GM23338 (cell line): ENCODE data around the gene KDR. TPM values are rescaled to one million over a fixed set of nuclear protein-coding genes. Genes with fewer than 3 reads are reported as not detected.

ENCODE experiments used
- ATAC-seq: fragments of 200-7000 bp; cut with Tn5 transposase; 3 replicates; pipeline ENCODE4 v1.9.1; 2020
- DNase-seq: peaks from one replicate; pipeline ENCODE4 v3.0.0-alpha.2; 2015; ENCODE audit warnings: low spot score
- H2AFZ ChIP-seq: fragments of 200-600 bp; sonication (generic); 2 replicates; pipeline ENCODE4 v1.8.0; 2016; ENCODE audit warnings: antibody characterized with exemption, mild to moderate bottlenecking, moderate library complexity
- H3F3A ChIP-seq: fragments of 200-600 bp; sonication (generic); replicated peaks from 2 replicates; pipeline ENCODE4 v1.8.0; 2017; ENCODE audit warnings: antibody characterized with exemption, mixed run types, low read depth
- H3K27ac ChIP-seq: fragments of 200-600 bp; sonication (generic); 2 replicates; pipeline ENCODE4 v1.6.1; 2016; ENCODE audit warnings: low read depth
- H3K27me3 ChIP-seq: fragments of 200-600 bp; sonication (generic); 2 replicates; pipeline ENCODE4 v1.8.0; 2016; ENCODE audit warnings: mild to moderate bottlenecking, mixed run types, moderate library complexity; ENCODE audit not compliant: insufficient read depth
- H3K36me3 ChIP-seq: fragments of 200-600 bp; sonication (generic); 2 replicates; pipeline ENCODE4 v1.8.0; 2016; ENCODE audit warnings: mild to moderate bottlenecking; ENCODE audit not compliant: insufficient read depth
- H3K4me1 ChIP-seq: fragments of 200-600 bp; sonication (generic); 2 replicates; pipeline ENCODE4 v1.8.0; 2016; ENCODE audit warnings: mild to moderate bottlenecking, moderate library complexity; ENCODE audit not compliant: insufficient read depth
- H3K4me2 ChIP-seq: fragments of 200-600 bp; sonication (generic); 2 replicates; pipeline ENCODE4 v1.7.1; 2017; ENCODE audit warnings: mixed run types
- H3K4me3 ChIP-seq: fragments of 200-600 bp; sonication (generic); 2 replicates; pipeline ENCODE4 v1.6.1; 2016; ENCODE audit warnings: mixed run types
- H3K79me2 ChIP-seq: fragments of 200-600 bp; sonication (generic); replicated peaks from 2 replicates; pipeline ENCODE4 v1.8.0; 2017; ENCODE audit warnings: mild to moderate bottlenecking; ENCODE audit not compliant: insufficient read depth
- H3K9me2 ChIP-seq: fragments of 200-600 bp; sonication (generic); 2 replicates; pipeline ENCODE4 v1.8.0; 2017; ENCODE audit not compliant: insufficient read depth
- H4K20me1 ChIP-seq: fragments of 200-600 bp; sonication (generic); replicated peaks from 2 replicates; pipeline ENCODE4 v1.8.0; 2017; ENCODE audit warnings: mild to moderate bottlenecking; ENCODE audit not compliant: insufficient read depth
- H3K27ac Mint-ChIP-seq: 2 replicates; pipeline ENCODE4 v1.8.0; 2020; ENCODE audit warnings: inconsistent platforms, mild to moderate bottlenecking, moderate library complexity, mixed read lengths
- H3K27me3 Mint-ChIP-seq: 3 replicates; pipeline ENCODE4 v1.8.0; 2022; ENCODE audit warnings: low read depth, mild to moderate bottlenecking, moderate library complexity, mixed read lengths, inconsistent platforms; ENCODE audit not compliant: insufficient read depth, poor library complexity
- H3K36me3 Mint-ChIP-seq: 3 replicates; pipeline ENCODE4 v1.8.0; 2021; ENCODE audit warnings: low read depth, mild to moderate bottlenecking, inconsistent platforms, moderate library complexity, mixed read lengths
- H3K4me1 Mint-ChIP-seq: 3 replicates; pipeline ENCODE4 v1.8.0; 2020; ENCODE audit warnings: mild to moderate bottlenecking, inconsistent platforms, mixed read lengths
- H3K4me3 Mint-ChIP-seq: 3 replicates; pipeline ENCODE4 v1.8.0; 2021; ENCODE audit warnings: moderate library complexity, mild to moderate bottlenecking, inconsistent platforms, mixed read lengths
- H3K9me3 Mint-ChIP-seq: 3 replicates; pipeline ENCODE4 v1.8.0; 2020; ENCODE audit warnings: moderate library complexity, mild to moderate bottlenecking, inconsistent platforms, mixed read lengths
- CREB1 ChIP-seq: fragments of 250-450 bp; sonication (Bioruptor Pico); IDR thresholded peaks from 2 replicates; pipeline ENCODE4 v1.5.0; 2020; ENCODE audit warnings: low read depth, mild to moderate bottlenecking, moderate library complexity
- CTCF ChIP-seq, 2 experiments: fragments of 200-600 bp in 1 of 2; sonication (generic) in 1 of 2; conservative IDR thresholded peaks; 2 replicates each; pipeline versions ENCODE4 v1.5.1 to v1.6.1; 2016 to 2017; ENCODE audit warnings: antibody characterized with exemption in 2 of 2, low read depth in 2 of 2, mild to moderate bottlenecking in 2 of 2, moderate library complexity in 1 of 2
- JUNB ChIP-seq: IDR thresholded peaks from one replicate; pipeline ENCODE4 v1.6.1; 2016; ENCODE audit warnings: antibody characterized with exemption; ENCODE audit not compliant: unreplicated experiment
- POLR2AphosphoS5 ChIP-seq: IDR thresholded peaks from 2 replicates; pipeline ENCODE4 v1.6.1; 2016; ENCODE audit warnings: antibody characterized with exemption, low read depth
- REST ChIP-seq: IDR thresholded peaks from one replicate; pipeline ENCODE4 v1.6.1; 2018; ENCODE audit warnings: antibody characterized with exemption; ENCODE audit not compliant: unreplicated experiment
- STAT1 ChIP-seq: IDR thresholded peaks from one replicate; pipeline ENCODE4 v1.6.1; 2016; ENCODE audit warnings: antibody characterized with exemption; ENCODE audit not compliant: unreplicated experiment
- ZNF114 ChIP-seq: fragments of 250-450 bp; sonication (Bioruptor Pico); IDR thresholded peaks from 2 replicates; pipeline ENCODE4 v1.5.0; 2020; ENCODE audit warnings: mild to moderate bottlenecking, moderate library complexity
- ZNF462 ChIP-seq: fragments of 250-450 bp; sonication (Bioruptor Pico); IDR thresholded peaks from 2 replicates; pipeline ENCODE4 v1.5.0; 2020; ENCODE audit warnings: mild to moderate bottlenecking, moderate library complexity
- polyA plus RNA-seq: library from polyadenylated mRNA; unstranded; fragments of >200 nt; fragmentation: Nextera tagmentation; extraction: Ambion mirVana; gene quantifications from 2 replicates; pipeline ENCODE4 v1.2.1, GENCODE V29; 2016
- total RNA-seq: library from RNA; depleted of rRNA; stranded (reverse); fragments of >200 nt; shearing (Covaris generic); gene quantifications from 2 replicates; pipeline ENCODE4 v1.2.3, GENCODE V29; 2014

The KDR gene
- total and polyA plus RNA-seq, 2 experiments from 2014 or later, result 27.9 to 109 TPM

- TF ChIP-seq REST (no peak), CREB1 (CRISPR knock-in tag) (no peak), ZNF114 (CRISPR knock-in tag) (no peak), STAT1 (no peak)
Measured at GRCh38 chr4:55031158-55031557, 94.2 kb downstream of the KDR start (continued).

GRCh38 chr4:55030589-55030988 is 94.8 kb downstream of the KDR start:
- H3K4me1 Mint-ChIP-seq, result peaks cover 15% of the 10 kb centered on the region; the same call in 2 of the 3 replicates
- ATAC-seq, result no peak
- Histone ChIP-seq H2AFZ (no peak overlapping the region; the same call in 1 of the 2 replicates), H4K20me1 (no peaks in the 10 kb centered on the region), H3K4me3 (no peak overlapping the region), H3F3A (no peaks in the 10 kb centered on the region), H3K9me2 (no peaks in the 10 kb centered on the region), H3K4me1 (peaks cover 8% of the 10 kb centered on the region), H3K4me2 (no peak overlapping the region), H3K36me3 (no peaks in the 10 kb centered on the region), H3K79me2 (no peaks in the 10 kb centered on the region), H3K27me3 (no peaks in the 10 kb centered on the region), H3K27ac (no peak overlapping the region)
- TF ChIP-seq POLR2AphosphoS5, result no peak
- no peak for TF ChIP-seq STAT1
- TF ChIP-seq JUNB, result no peak
- no peak for TF ChIP-seq ZNF462 (CRISPR knock-in tag)
- no peak for TF ChIP-seq CTCF (conservative IDR thresholded peaks at IDR 0.05; ENCODE audit: low read depth in 2 of 2)
- peaks cover 2% of the 10 kb centered on the region for H3K27me3 Mint-ChIP-seq
- no peaks in the 10 kb centered on the region for H3K9me3 Mint-ChIP-seq
- no peaks in the 10 kb centered on the region for H3K36me3 Mint-ChIP-seq
- no peak overlapping the region for H3K4me3 Mint-ChIP-seq
- no peak overlapping the region for H3K27ac Mint-ChIP-seq
- no peak for DNase-seq
